Pancreas (tissue), 10 donors: Measurements from ENCODE around the gene CLDN15. TPM values are rescaled to one million over a fixed set of nuclear protein-coding genes. Genes with fewer than 3 reads are reported as not detected.
"Not testable (repeated sequence)": the region's sequence is repeated elsewhere in the genome, so short reads cannot be mapped to it uniquely, and the experiment has no call there.

Experiments used
- ATAC-seq, 4 donors: fragments of 200-7000 bp; cut with Tn5 transposase; one replicate each; pipeline versions ENCODE4 v1.8.0 to v1.9.1; 2020; ENCODE audit warnings: mild to moderate bottlenecking in 4 of 4, moderate library complexity in 4 of 4
- DNase-seq, 6 donors: peaks; one replicate each; pipeline ENCODE4 v3.0.0-alpha.2; 2020
- FAIRE-seq: peaks from 2 replicates; lab custom pipeline; 2012; peaks lifted over from hg19 to GRCh38; lab: Jason Lieb, UNC
- H3K27ac ChIP-seq, 4 donors: fragments of 200-600 bp; sonication (generic); 1 replicate in 3 of 4; 2 replicates in 1 of 4; pipeline versions ENCODE4 v1.5.0 to v1.8.0; 2020
- H3K27me3 ChIP-seq, 4 donors: fragments of 200-600 bp; one replicate each; pipeline ENCODE4 v1.8.0; 2021
- H3K36me3 ChIP-seq, 3 donors: fragments of 200-600 bp; sonication (generic) in 1 of 3; one replicate each; pipeline versions ENCODE4 v1.5.0 to v1.8.0; 2020 to 2021
- H3K4me1 ChIP-seq, 3 donors: fragments of 200-600 bp; one replicate each; pipeline ENCODE4 v1.8.0; 2021
- H3K4me3 ChIP-seq, 4 donors: fragments of 200-600 bp; sonication (generic) in 2 of 4; one replicate each; pipeline versions ENCODE4 v1.5.0 to v1.8.0; 2020 to 2021
- H3K9me3 ChIP-seq, 4 donors: fragments of 200-600 bp; one replicate each; pipeline ENCODE4 v1.8.0; 2021
- WGBS, 2 donors: extraction: QIAGEN DNeasy Blood & Tissue Kit; methylation state at CpG; one replicate each; pipeline ENCODE4 v1.1.7; 2013; 5-methylcytosine and 5-hydroxymethylcytosine counted together
- intact Hi-C, 3 donors: fragments of 100-400 bp; cut with DNase I; formaldehyde crosslinking; loops; one replicate each; pipeline versions ENCODE4 v1.11.1 to v1.14.2; 2022
- polyA plus RNA-seq, 2 donors: library from polyadenylated mRNA; stranded (reverse); fragments of 200-250 nt; gene quantifications; one replicate each; pipeline ENCODE4 v1.2.3, GENCODE V29; 2013
- total RNA-seq, 6 donors: library from RNA; stranded (reverse); fragmentation: NEBNext Ultra II Directional in 4 of 6; extraction: Animal tissue kit (Norgen Biotek cat#: 25700) in 4 of 6; gene quantifications; one replicate each; pipeline versions ENCODE4 v1.2.1 to v1.2.4, GENCODE V29; 2021 to 2023
- TF ChIP-seq, protein P1 (sequence below), 4 donors: fragments of 200-600 bp; sonication (generic) in 3 of 4; IDR thresholded peaks; one replicate each; pipeline versions ENCODE4 v1.5.0 to v1.8.0; 2021; ENCODE audit warnings: antibody characterized with exemption in 4 of 4
- donor health status: healthy with polysubstance abuse.
- donor health status: DM: no; HTN: no; CAD: no; lungs with moderate emphysema.
- donor health status: DM: no; HTN: no; CAD: no.
- donor health status: control.
- donor health status: control.
- donor health status: Bipolar disorder and iron deficiency.
- donor health status: DM: yes; HTN: yes; CAD: no.
- donor health status: DM: no; HTN: no; CAD: no.
- donor health status: DM: no; HTN: no; CAD: no.
- donor health status: DM: yes; HTN: yes; CAD: no.

Gene CLDN15
- total and polyA plus RNA-seq, 8 donors = 2.2 to 15.2 (median 2.9) TPM

DNA sequence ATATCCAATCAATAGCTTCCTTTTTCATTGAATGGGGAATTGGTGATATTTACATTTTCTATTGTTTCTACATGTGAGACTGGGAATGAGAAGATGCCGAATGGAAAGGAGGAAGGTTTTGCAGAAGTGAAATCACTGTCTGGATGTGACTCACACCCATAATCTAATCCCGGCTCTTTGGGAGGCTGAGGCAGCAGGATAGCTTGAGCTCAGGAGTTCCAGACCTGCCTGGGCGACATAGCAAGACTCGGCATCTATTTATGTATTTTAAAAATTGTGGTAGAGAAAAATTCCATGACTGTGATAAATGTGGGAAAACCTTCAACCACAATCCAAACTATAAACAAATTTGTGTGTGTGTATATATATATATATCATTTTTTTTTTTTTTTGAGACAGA is 18.2 kb upstream of the CLDN15 start:
- TF ChIP-seq, protein P1, sequence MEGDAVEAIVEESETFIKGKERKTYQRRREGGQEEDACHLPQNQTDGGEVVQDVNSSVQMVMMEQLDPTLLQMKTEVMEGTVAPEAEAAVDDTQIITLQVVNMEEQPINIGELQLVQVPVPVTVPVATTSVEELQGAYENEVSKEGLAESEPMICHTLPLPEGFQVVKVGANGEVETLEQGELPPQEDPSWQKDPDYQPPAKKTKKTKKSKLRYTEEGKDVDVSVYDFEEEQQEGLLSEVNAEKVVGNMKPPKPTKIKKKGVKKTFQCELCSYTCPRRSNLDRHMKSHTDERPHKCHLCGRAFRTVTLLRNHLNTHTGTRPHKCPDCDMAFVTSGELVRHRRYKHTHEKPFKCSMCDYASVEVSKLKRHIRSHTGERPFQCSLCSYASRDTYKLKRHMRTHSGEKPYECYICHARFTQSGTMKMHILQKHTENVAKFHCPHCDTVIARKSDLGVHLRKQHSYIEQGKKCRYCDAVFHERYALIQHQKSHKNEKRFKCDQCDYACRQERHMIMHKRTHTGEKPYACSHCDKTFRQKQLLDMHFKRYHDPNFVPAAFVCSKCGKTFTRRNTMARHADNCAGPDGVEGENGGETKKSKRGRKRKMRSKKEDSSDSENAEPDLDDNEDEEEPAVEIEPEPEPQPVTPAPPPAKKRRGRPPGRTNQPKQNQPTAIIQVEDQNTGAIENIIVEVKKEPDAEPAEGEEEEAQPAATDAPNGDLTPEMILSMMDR (IDR thresholded peaks at IDR 0.05) = no peak
- Histone ChIP-seq H3K4me3 (no peak overlapping the region), H3K27me3 (no peaks in the 10 kb centered on the region), H3K9me3 (no peaks in the 10 kb centered on the region), H3K27ac (no peak overlapping the region), H3K36me3 (no peaks in the 10 kb centered on the region), H3K4me1 (peaks cover 0 to 5% (median 0%) of the 10 kb centered on the region in 3 donors)
- no peak for FAIRE-seq
- no peak for ATAC-seq
- whole genome bisulfite sequencing, 2 donors = 54 to 68% methylated on average over 4 of the region's 4 CpGs
- intact Hi-C loops = no loop called here
- no peak for DNase-seq

DNA sequence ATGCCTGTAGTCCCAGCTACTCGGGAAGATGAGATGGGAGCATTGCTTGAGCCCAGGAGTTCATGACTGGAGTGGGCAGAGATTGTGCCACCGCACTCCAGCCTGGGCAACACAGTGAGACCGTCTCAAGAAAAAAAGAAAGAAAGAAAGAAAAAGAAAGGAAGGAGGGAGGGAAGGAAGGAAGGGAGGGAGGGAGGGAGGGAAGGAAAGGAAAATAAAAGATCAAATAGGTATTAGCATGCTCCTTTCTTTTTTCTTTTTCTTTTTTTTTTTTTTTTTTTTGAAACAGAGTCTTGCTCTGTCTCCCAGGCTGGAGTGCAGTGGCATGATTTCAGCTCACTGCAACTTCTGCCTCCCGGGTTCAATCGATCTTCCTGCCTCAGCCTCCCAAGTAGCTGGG is 15.6 kb upstream of the CLDN15 start:
- H3K4me3 ChIP-seq, DNase-seq, H3K27ac ChIP-seq, H3K27me3 ChIP-seq, intact Hi-C loops, H3K36me3 ChIP-seq, H3K9me3 ChIP-seq, ATAC-seq, FAIRE-seq: not testable (repeated sequence)
- 88 to 92% methylated on average over 5 of the region's 5 CpGs for WGBS, 2 donors
- peaks cover 0 to 13% (median 0%) of the 10 kb centered on the region in 3 donors for H3K4me1 ChIP-seq

DNA sequence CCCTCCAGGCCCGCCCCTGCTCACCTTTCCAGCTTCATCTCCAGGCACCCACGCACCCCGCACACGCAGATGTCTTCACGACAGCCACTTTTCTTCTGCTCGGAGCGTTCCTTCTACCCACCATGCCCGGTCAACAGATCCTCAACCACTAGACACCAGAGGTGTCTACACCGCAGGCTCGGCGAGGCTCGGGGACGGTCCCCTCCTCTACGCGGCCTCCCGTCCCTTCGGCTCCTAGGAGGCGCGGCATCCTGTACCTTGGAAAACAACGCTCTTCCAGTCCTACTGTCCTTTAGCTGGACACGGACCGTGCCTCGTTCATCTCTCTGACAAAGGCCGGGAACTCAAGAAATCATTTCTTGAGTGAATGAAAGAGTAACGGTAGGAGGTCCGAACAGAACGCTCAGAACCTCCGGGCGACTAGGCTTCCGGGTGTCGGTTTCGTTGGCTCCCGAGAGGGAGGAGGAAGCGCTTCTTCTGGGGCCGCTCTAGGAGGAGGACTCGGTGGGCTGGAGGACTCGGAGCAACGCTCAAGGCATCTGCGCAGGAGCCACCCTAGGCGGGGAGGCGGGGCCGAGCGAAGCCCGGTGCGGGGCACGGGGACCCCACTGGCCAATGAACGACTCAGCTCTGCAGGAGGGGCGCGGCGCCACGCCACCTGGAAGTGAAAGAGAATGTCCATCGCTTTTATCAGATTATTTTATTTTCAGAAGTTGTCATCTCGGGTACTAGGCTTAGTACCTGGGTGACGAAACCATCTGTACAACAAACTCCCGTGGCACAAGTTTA is 14.5 kb upstream of the CLDN15 start:
- FAIRE-seq = peak; percentile 91
- 0% methylated on average over 55 of the region's 55 CpGs for WGBS, 2 donors
- intact Hi-C loops = no loop called here
- ATAC-seq = peak; percentile 100
- H3K27me3 ChIP-seq = no peaks in the 10 kb centered on the region
- DNase-seq = peak; percentile 96 to 100 (median 98)
- TF ChIP-seq, protein P1 (IDR thresholded peaks at IDR 0.05) = no peak
- peaks cover 0 to 13% (median 0%) of the 10 kb centered on the region in 3 donors for H3K4me1 ChIP-seq
- no peaks in the 10 kb centered on the region for H3K36me3 ChIP-seq
- H3K4me3 ChIP-seq = peak overlapping the region; percentile 68 to 98 (median 82)
- H3K9me3 ChIP-seq = no peaks in the 10 kb centered on the region
- peak overlapping the region; percentile 43 to 73 (median 64) for H3K27ac ChIP-seq

DNA sequence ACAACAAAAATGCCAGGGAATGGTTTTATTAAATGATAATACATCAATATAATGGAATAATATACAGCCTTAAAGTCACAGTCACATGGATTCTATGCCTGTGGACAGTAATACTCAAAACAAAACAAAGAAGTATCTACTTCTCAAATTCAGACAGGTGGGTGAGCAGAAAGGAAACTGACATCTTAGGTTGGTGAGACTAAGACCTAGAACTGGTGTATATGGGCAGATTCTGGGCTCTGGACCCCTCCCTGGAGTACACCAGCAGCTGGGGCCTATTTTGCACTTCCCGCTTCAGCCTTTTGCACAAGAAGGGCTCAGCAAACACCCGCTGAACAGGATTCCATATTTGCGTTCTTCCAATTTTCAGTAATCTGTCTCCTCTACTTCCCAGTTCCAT is 12.7 kb upstream of the CLDN15 start:
- no peak for DNase-seq
- Histone ChIP-seq H3K4me3 (no peak overlapping the region), H3K4me1 (peaks cover 0 to 17% (median 8%) of the 10 kb centered on the region in 3 donors), H3K27me3 (no peaks in the 10 kb centered on the region), H3K9me3 (no peaks in the 10 kb centered on the region), H3K36me3 (no peaks in the 10 kb centered on the region), H3K27ac (no peak overlapping the region)
- intact Hi-C loops = no loop called here
- no peak for ATAC-seq
- TF ChIP-seq, protein P1 (IDR thresholded peaks at IDR 0.05) = no peak
- FAIRE-seq = no peak
- 92 to 94% methylated on average over 3 of the region's 3 CpGs for WGBS, 2 donors

DNA sequence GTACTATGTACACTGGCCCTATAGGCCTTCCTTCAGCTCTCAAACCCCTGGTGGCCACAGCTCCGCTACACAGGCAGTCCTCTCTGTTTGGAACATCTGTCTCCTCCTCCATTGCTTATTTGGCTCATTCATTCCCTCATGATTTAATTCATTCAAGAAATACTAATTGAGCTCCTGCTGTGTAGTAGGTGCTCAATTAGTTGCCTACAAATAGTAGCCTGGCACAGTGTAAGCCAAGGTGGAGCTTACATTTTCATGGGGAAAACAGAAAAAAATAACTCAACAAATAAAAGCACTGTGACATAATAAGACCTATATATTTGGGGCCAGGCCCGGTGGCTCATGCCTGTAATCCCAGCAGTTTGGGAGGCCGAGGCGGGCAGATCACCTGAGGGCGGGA is 10.7 kb upstream of the CLDN15 start:
- intact Hi-C loops = no loop called here
- no peak for ATAC-seq
- 96 to 97% methylated on average over 5 of the region's 5 CpGs for WGBS, 2 donors

More for the DNA sequence above, 10.7 kb upstream of the CLDN15 start:
- no peaks in the 10 kb centered on the region for H3K27me3 ChIP-seq
- no peak for FAIRE-seq
- H3K27ac ChIP-seq = no peak overlapping the region
- H3K4me1 ChIP-seq = peaks cover 0 to 26% (median 9%) of the 10 kb centered on the region in 3 donors
- TF ChIP-seq, protein P1 (IDR thresholded peaks at IDR 0.05) = no peak
- H3K36me3 ChIP-seq = no peaks in the 10 kb centered on the region
- H3K9me3 ChIP-seq = no peaks in the 10 kb centered on the region
- H3K4me3 ChIP-seq = no peak overlapping the region
- no peak for DNase-seq
